H4 (cell line): ENCODE results near the gene PNMA6A. TPM values are rescaled to one million over a fixed set of nuclear protein-coding genes. Genes with fewer than 3 reads are reported as not detected.
"Not testable (repeated sequence)": the region's sequence is repeated elsewhere in the genome, so short reads cannot be mapped to it uniquely, and the experiment has no call there.

Experiments used
- DNase-seq: peaks from one replicate; pipeline ENCODE4 v3.0.0-alpha.2; 2015; ENCODE audit warnings: low spot score
- total RNA-seq: library from RNA; depleted of rRNA; stranded (reverse); fragments of >200 nt; shearing (Covaris generic); gene quantifications from 2 replicates; pipeline ENCODE4 v1.2.3, GENCODE V29; 2014; rRNA removed

PNMA6A gene
- total RNA-seq, 1 experiment from 2014 or later: 0.68 TPM

- DNase-seq: no peak
Measured at GRCh38 chrX:153075366-153075765, 3.1 kb downstream of the PNMA6A start.

- DNase-seq: not testable (repeated sequence)
Measured at GRCh38 chrX:153077437-153078135, 5.3 kb downstream of the PNMA6A start.

DNA sequence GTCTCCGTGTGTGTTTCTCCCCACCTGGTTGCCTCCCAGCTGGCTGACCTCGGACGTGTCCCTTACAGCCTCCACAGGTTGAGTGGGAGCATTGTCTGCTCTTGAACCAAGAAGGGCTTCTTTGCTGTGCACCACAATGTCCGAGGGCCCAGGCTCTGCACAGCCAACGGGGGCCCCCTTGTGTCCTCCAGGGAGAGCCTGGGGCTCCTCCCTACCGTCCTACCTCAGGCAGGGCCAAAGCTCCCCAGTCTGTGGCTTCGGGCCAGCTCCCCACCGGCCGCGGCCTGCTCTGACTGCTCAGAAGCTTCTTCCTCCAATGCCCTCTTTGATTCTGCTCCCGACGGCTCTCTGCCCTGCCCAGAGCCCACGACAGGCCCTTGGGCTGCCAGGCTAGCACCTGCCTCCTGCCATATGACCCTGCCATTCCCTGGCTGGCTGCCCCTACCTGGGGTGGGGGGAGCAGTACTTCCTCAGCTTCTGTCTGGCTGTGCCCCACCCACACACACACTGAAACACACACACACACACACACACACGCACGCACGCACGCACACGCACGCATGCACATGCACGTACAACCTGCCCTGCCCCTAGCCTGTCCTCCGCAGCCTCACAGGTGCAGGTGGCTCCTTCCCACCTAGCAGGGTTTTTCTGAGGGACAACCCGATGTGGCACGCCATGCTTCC, 11.1 kb downstream of the PNMA6A start:
- not testable (repeated sequence) for DNase-seq

GRCh38 chrX:153102418-153102817, 30.2 kb downstream of the PNMA6A start:
- no peak for DNase-seq

DNA sequence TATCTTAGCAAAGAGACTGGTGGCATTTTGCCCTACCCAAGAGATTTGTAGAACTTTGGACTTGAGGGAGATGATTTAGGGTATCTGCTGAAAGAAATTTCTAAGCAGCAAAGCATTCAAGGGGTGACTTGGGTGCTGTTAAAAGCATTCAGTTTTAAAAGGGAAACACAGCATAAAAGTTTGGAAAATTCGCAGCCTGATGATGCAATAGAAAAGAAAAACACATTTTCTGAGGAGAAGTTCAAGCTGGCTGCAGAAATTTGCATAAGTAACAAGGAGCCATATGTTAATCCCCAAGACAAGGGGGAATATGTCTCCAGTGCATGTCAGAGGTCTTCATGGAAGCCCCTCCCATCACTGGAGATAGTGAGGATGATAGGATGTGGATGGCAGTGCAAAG, 32.7 kb downstream of the PNMA6A start:
- DNase-seq: not testable (repeated sequence)

- not testable (repeated sequence) for DNase-seq
Measured at GRCh38 chrX:153106092-153106801, 34.0 kb downstream of the PNMA6A start.

GRCh38 chrX:153110735-153111134, 38.5 kb downstream of the PNMA6A start:
- not testable (repeated sequence) for DNase-seq

GRCh38 chrX:153113851-153114250, 41.6 kb downstream of the PNMA6A start:
- not testable (repeated sequence) for DNase-seq

GRCh38 chrX:153117754-153118153, 45.5 kb downstream of the PNMA6A start:
- DNase-seq: not testable (repeated sequence)

DNA sequence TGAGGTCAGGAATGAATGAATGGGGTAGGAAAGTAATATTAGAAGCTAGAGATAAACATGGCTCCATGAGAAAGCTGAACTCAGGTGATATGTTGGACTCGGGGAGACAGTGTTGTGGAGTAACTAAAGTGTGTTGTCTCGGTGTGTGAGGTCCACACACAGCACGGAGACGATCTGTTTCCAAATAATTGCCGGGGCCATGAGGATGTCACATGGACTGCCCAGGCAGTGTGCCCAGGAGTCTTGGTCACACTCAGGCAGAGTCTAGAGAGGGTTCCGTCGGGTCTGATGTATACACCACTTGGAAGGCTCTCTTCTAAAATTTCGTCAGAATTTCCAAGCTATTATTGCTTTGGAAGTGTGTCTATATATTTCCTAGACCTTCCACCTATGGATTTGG, 48.0 kb downstream of the PNMA6A start:
- DNase-seq: not testable (repeated sequence)

DNA sequence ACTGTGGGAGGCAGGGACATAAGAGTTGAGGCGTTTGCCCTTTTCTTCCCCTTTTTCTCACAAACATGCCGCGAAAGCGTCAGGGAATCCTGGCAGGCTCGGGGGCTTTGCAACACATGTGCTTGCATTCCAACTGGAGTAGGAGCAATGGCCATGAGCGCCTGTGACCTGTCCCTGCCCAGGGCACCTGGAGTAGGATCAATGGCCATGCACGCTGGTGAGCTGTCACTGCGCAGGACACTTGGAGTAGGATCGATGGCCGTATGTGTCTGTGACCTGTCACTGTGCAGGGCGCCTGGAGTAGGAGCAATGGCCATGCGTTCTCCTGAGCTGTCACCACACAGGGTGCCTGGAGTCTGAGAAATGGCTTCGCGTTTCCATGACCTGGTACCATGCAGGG, 51.2 kb downstream of the PNMA6A start:
- not testable (repeated sequence) for DNase-seq

Other genes with a start within 250 kb of the PNMA6A start
- 68.5 and 69.1 TPM in 2 replicates for gene CETN2, start 241.7 kb upstream of the PNMA6A start, total RNA-seq
- gene NSDHL, start 241.4 kb upstream of the PNMA6A start, total RNA-seq: 14.8 and 24.5 TPM in 2 replicates
- 0.37 and 0.62 TPM in 2 replicates for gene ZNF185, start 174.4 kb upstream of the PNMA6A start, total RNA-seq
- gene PNMA5, start 78.3 kb upstream of the PNMA6A start, total RNA-seq: not detected in 2 replicates
- gene PNMA3, start 16.0 kb upstream of the PNMA6A start, total RNA-seq: 0.08 and 0.86 TPM in 2 replicates
- gene MAGEA1, start 106.8 kb downstream of the PNMA6A start, total RNA-seq: 153 and 209 TPM in 2 replicates
- gene PNMA6F, start 249.3 kb downstream of the PNMA6A start, total RNA-seq: not detected in 2 replicates